Measurements from ENCODE around the gene NR1H2.

The NR1H2 gene

DNA sequence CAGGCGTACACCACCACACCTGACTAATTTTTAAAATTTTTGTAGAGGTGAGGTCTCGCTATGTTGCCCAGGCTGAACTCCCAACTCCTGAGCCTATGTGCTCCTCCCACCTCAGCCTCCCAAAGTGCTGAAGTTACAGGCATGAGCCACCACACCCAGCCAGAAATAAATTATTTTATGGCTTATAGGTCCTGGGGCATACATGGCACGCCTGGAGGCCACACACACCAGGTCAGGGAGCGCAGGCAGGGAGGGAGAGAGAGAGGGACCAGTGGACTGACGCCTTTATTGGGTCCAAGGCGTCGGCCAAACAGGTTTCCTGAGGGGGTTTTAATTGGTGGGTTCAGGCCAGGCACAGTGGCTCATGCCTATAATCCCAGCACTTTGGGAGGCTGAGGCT lies 49.3 kb downstream of the NR1H2 start:
- TF ChIP-seq, protein P1, sequence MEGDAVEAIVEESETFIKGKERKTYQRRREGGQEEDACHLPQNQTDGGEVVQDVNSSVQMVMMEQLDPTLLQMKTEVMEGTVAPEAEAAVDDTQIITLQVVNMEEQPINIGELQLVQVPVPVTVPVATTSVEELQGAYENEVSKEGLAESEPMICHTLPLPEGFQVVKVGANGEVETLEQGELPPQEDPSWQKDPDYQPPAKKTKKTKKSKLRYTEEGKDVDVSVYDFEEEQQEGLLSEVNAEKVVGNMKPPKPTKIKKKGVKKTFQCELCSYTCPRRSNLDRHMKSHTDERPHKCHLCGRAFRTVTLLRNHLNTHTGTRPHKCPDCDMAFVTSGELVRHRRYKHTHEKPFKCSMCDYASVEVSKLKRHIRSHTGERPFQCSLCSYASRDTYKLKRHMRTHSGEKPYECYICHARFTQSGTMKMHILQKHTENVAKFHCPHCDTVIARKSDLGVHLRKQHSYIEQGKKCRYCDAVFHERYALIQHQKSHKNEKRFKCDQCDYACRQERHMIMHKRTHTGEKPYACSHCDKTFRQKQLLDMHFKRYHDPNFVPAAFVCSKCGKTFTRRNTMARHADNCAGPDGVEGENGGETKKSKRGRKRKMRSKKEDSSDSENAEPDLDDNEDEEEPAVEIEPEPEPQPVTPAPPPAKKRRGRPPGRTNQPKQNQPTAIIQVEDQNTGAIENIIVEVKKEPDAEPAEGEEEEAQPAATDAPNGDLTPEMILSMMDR (IDR thresholded peaks at IDR 0.05; ENCODE audit: control insufficient read depth, insufficient read depth, low read depth, low read length, missing control alignments): no peak
- DNase-seq (ENCODE audit: low read depth): no peak

DNA sequence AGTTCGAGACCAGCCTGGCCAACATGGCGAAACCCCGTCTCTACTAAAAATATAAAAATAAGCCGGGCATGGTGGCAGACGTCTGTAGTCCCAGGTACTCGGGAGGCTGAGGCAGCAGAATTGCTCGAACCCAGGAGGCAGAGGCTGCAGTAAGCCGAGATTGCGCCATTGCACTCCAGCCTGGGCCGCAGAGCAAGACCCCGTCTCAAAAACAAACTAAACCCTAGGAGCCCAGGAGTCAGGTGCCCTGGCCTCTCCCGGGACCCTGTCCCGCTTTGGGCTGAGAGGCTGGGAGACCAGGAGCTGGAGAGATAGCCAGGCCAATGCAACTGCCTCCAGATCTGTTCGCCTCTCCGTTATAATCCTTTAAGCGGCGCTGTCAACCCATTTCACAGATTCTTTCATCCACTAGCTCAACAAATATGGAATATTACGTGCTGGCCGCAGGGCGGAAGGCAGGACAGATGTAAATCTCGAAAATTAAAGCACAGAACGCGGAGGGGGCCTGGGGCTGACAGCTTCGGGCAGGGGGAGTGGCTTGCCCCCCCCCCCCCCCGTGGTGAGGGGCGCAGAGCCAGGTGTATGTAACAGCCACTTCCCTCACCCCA lies 51.2 kb downstream of the NR1H2 start:
- TF ChIP-seq, protein P1 (IDR thresholded peaks at IDR 0.05; ENCODE audit: control insufficient read depth, insufficient read depth, low read depth, low read length, missing control alignments): no peak
- peak overlapping the region; percentile 19 for H3K4me3 ChIP-seq (ENCODE audit: control insufficient read depth, low read depth, low read length)
- no peak for DNase-seq (ENCODE audit: low read depth)

More for the DNA sequence above, 49.3 kb downstream of the NR1H2 start:
- no peak overlapping the region for H3K4me3 ChIP-seq (ENCODE audit: control insufficient read depth, low read depth, low read length)

DNA sequence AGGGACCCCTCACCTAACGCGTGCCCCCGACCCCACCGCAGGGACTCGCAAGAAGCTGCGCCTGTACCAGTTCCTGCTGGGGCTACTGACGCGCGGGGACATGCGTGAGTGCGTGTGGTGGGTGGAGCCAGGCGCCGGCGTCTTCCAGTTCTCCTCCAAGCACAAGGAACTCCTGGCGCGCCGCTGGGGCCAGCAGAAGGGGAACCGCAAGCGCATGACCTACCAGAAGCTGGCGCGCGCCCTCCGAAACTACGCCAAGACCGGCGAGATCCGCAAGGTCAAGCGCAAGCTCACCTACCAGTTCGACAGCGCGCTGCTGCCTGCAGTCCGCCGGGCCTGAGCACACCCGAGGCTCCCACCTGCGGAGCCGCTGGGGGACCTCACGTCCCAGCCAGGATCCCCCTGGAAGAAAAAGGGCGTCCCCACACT lies 51.8 kb downstream of the NR1H2 start:
- H3K4me3 ChIP-seq (ENCODE audit: control insufficient read depth, low read depth, low read length): peak overlapping the region; percentile 19
- TF ChIP-seq, protein P1 (IDR thresholded peaks at IDR 0.05; ENCODE audit: control insufficient read depth, insufficient read depth, low read depth, low read length, missing control alignments): no peak
- DNase-seq (ENCODE audit: low read depth): no peak

DNA sequence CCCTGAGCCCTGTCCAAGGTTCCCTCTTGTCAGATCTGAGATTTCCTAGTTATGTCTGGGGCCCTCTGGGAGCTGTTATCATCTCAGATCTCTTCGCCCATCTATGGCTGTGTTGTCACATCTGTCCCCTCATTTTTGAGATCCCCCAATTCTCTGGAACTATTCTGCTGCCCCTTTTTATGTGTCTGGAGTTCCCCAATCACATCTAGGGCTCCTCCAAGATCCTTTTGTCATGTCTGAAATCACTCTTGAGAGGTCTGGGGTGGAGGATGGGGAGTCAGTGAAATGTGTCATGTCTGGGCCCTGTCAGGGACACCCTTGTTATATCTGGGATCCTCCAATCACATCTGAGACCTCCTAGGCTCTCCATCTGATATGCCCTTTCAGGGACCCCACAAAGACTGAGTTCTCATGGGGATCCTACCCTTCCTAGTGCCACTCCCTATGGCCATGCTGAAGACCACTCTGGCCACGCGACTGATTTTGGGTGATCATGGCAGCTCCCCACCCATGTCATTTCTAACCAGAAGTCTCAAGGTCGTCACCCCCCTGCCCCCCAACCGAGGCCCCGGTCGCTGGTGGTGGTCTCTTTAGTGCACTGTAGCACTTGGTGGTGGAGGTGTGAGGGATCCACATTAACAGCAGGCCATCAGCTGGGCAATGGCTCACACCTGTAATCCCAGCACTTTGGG lies 52.7 kb downstream of the NR1H2 start:
- H3K4me3 ChIP-seq (ENCODE audit: control insufficient read depth, low read depth, low read length): no peak overlapping the region
- DNase-seq (ENCODE audit: low read depth): no peak
- TF ChIP-seq, protein P1 (IDR thresholded peaks at IDR 0.05; ENCODE audit: control insufficient read depth, insufficient read depth, low read depth, low read length, missing control alignments): no peak

DNA sequence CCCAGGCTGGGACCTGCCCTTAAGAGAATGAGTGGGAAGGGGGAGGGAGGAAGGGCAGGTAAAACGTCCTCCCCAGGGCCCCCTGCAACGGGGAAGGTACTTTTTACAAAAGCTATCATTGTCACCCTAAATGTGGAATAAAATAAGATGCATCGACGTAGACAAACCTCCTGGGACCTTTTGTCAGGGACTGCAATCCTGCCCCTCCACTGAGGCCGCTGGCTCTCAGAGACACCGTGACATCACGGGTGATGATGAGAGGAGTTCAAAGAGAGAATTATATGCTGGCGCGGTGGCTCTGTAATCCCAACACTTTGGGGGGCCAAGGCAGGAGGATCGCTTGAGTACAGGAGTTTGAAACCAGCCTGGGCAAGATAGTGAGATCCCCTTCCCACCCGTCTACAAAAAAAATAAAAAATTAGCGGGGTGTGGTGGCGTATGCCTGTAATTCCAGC lies 54.7 kb downstream of the NR1H2 start:
- TF ChIP-seq, protein P1 (IDR thresholded peaks at IDR 0.05; ENCODE audit: control insufficient read depth, insufficient read depth, low read depth, low read length, missing control alignments): no peak
- DNase-seq (ENCODE audit: low read depth): no peak
- H3K4me3 ChIP-seq (ENCODE audit: control insufficient read depth, low read depth, low read length): peak overlapping the region; percentile 53; the same call in 1 of the 2 replicates

DNA sequence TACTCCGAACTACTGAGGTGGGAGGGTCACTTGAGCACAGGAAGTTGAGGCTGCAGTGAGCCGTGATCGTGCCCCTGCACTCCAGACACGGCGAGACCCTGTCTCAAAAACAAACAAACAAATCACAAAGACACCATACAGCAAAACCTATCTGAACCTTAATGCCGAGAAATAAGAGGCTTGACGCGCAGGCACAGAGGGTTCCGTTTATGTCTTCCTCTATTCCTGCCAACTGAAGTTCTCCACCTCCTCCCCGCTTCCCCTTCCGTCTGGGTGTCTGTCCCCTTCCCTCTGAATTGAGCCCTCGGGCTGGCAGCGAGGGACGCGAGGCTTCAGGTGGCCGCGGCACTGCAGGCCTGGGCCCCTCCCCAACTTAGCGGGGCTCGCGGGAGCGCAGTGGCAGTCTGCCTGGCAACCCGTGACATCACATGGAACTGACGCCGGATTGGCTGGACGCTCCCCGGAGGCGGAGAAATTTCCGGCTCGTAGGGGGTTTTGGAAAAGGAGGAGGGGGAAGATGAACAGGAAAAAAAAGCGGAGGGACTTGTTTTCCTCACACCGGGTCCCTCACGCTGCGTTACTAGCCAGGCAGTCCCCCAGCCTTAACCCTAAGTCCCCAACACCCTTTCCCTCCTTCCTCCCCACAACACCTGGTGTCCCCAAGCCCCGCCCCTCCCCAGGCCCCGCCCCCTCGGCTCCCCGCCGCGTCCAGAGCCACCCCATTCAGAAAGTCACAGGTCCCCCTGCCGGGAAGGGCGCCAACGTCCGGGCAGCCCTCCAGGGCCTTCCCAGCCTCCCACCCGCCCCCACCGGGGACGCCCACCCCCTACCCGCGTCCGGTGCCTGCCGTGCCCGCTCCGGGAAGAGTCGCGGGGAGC lies 55.3 kb downstream of the NR1H2 start:
- TF ChIP-seq, protein P1 (IDR thresholded peaks at IDR 0.05; ENCODE audit: control insufficient read depth, insufficient read depth, low read depth, low read length, missing control alignments): no peak
- peak overlapping the region; percentile 53 for H3K4me3 ChIP-seq (ENCODE audit: control insufficient read depth, low read depth, low read length)
- DNase-seq (ENCODE audit: low read depth): no peak

Data from AG09309 (cell line).